ENCODE results near the gene HCAR3.

- no peak for TF ChIP-seq CTCF (IDR thresholded peaks at IDR 0.05)
- no peak for TF ChIP-seq POLR2A (IDR thresholded peaks at IDR 0.05)
These were observed 16.0 kb upstream of the HCAR3 start for GRCh38 chr12:122732611-122733010.
